ENCODE measurements around the gene OR8J3.

- TF ChIP-seq EZH2 (IDR thresholded peaks at IDR 0.05; ENCODE audit: borderline replicate concordance, low read depth, low read length, severe bottlenecking) = no peak
- TF ChIP-seq CTCF (IDR thresholded peaks at IDR 0.05; ENCODE audit: borderline replicate concordance, extremely low read depth, low read length, poor library complexity, severe bottlenecking) = no peak
These were observed 43.5 kb upstream of the OR8J3 start for GRCh38 chr11:56183459-56183858.

Data from DND-41 (cell line).